Left ventricle myocardium superior (tissue), 1 donor: ENCODE results near the gene COL16A1. TPM values are rescaled to one million over a fixed set of nuclear protein-coding genes. Genes with fewer than 3 reads are reported as not detected.

ENCODE experiments used
- ATAC-seq: fragments of 200-7000 bp; cut with Tn5 transposase; one replicate; pipeline ENCODE4 v1.9.1; 2020; ENCODE audit warnings: mild to moderate bottlenecking, moderate library complexity
- DNase-seq: peaks from one replicate; pipeline ENCODE4 v3.0.0-alpha.2; 2020
- intact Hi-C: fragments of 100-400 bp; cut with micrococcal nuclease; formaldehyde crosslinking; loops from one replicate; pipeline ENCODE4 v1.11.0; 2022
- total RNA-seq: library from RNA; stranded (reverse); fragmentation: NEBNext Ultra II Directional; extraction: Animal tissue kit (Norgen Biotek cat#: 25700); gene quantifications from one replicate; pipeline ENCODE4 v1.2.1, GENCODE V29; 2021
- donor health status: DM: no; HTN: yes; CAD: no; lungs with severe emphysema.

Gene COL16A1
- total RNA-seq, 1 donor from 2014 or later, result 16.1 TPM

DNA sequence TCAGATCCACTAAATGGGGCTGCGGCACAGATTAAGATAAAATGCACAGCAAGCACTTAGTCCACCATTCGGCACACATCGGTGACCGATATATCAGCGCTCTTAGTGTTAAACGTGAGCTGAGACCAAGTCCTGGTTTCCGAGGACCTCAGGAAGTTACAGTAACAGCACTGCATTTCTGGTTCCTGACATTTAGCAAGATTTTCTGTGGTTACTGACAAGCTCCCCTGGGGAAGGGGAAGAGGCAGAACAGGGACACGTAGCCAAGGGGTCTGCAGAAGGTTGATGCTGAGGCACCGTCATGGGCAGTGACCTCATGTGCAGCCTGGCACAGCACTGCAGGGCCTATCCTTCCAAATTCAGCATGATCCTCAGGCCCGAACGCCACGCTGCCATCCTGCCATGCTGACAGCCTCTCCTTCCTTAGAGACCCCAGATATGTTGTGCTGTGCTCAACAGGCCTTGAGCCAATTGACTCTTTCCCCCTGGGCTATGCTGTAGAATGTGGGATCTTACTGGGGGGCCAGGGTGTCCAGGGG lies 45.8 kb downstream of the COL16A1 start:
- intact Hi-C loops, result no loop called here
- no peak for ATAC-seq
- no peak for DNase-seq

DNA sequence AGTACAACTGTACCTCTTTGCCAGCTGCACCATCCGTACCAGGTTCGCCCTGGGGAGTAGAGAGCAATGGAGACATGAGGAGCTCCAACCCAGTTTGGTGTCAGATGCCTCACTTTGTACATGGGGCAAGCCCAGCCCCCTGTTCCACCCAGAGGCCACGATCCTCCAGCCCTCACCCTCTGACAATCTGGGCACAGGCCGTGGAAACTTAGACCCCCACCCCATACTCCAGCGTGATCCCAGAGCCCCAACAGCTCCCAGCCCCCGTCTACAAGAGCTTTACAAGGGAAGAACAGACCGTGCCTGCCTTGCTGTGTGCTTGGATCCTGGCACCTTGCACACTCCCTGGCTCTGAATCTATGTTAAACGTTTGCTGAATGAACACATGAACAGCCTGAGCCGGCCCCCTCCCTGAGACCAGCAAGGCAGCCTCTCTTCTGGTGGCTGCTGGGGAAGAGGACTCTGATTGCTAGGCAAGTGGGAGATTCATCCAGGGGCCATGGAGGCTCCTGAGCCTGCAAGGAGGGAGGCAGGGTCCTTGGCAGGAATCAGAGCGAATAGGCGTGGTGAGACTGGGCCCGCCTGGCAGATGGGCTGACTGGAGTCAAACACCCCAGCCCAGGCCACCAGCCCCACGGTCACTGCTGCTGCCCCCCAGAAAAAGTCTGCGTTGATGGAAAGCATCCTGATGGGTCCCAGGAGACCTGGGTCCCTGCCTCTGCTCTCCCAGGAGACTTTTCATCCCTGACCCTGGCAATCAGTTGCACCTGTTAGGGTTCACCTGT lies 46.6 kb downstream of the COL16A1 start:
- intact Hi-C loops, result no loop called here
- no peak for DNase-seq
- ATAC-seq, result no peak

- DNase-seq (no peak), ATAC-seq (no peak)
- intact Hi-C loops, result no loop called here
Observed at GRCh38 chr1:31655756-31656155, 48.1 kb downstream of the COL16A1 start.

DNA sequence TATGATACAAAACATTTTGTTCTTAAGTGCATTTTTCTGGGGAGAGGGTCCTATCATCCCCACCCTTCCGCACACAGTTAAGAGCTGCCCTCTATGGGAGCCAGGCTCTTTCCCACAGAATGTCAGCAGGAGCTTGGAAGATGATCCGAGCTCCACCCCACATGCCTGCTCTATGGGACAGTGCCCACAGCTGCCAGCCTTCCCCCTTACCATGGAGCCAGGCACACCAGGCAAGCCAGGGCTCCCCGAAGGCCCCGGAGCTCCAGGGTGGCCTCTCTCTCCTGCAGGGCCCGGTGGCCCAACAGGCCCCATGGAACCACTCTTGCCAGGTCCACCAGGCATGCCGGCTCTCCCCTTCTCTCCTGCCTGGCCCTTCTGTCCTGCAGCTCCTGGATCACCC lies 48.7 kb downstream of the COL16A1 start:
- intact Hi-C loops, result no loop called here
- no peak for DNase-seq

GRCh38 chr1:31654474-31654776 lies 49.4 kb downstream of the COL16A1 start:
- no peak for ATAC-seq
- intact Hi-C loops, result no loop called here
- no peak for DNase-seq

More for the DNA sequence above, 48.7 kb downstream of the COL16A1 start:
- ATAC-seq, result no peak

DNA sequence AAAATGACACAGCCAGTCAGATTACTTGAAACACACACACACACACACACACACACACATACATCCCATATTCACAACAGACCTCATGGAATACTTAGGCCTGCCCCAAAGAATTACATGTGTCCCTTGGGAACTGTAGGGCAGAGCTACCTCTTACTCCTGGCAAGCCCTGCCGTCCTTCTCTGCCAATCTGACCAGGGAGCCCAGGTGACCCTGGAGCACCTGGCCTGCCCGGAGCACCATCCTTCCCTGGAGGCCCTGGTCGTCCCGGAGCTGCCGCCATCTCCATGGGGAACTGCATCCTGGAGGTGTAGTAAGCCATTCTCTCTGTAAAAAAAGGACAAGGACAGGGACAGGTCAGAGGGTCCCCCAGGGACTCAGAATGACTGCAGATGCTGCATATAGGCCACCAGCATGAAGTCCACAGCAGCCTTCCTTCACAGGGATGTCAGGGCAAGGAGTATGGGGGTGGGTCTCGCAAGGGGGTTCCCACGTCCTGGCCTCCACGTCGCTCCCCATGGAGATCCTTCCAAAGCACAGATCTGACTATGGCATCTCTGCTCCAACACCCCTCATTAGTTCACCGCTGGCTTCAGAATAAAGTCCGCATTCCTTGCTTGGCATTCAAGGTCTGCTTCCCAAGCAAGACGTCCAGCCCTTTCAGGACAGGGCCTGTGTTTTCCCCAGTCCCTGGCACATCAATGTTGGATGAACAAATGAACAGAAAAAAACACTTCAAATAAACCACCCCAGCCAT lies 49.9 kb downstream of the COL16A1 start:
- no peak for ATAC-seq
- intact Hi-C loops, result no loop called here

DNA sequence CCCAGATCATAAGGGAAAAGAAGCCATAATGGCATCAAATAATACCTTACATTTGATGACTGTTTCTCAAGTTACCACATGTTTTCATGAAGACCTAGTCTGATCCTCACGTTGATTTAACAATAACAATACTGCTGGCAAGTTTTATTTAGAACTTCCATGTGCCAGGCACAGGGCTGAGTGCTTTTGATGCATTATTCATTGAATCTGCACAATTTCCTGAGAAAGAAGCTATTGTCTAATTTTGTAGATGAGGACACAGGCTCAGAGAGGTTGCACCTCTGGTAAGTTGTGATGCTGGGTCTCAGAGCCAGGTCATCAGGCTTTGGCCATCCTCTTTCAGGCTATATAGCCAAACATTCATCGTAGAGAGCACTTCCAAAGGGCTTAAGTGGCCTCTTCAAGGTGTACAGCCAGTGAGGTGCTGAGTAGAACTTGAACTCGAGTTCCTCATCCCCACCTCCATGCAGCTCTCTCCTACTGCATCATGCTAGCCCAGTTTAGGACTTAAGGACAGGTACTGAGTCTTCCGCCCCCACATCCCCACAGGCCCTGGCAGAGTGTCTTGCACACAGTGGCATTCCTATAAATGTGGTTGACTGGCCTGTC lies 50.8 kb downstream of the COL16A1 start:
- intact Hi-C loops, result no loop called here
- no peak for ATAC-seq
- no peak for DNase-seq

More for the DNA sequence above, 49.9 kb downstream of the COL16A1 start:
- DNase-seq, result no peak

GRCh38 chr1:31651766-31652165 lies 52.1 kb downstream of the COL16A1 start:
- ATAC-seq, result no peak
- intact Hi-C loops, result no loop called here
- DNase-seq, result no peak

- ATAC-seq (no peak), DNase-seq (no peak)
- intact Hi-C loops, result no loop called here
Observed at GRCh38 chr1:31651089-31651420, 52.8 kb downstream of the COL16A1 start.

- no peak for DNase-seq
- intact Hi-C loops, result no loop called here
- no peak for ATAC-seq
Observed at GRCh38 chr1:31650161-31651088, 53.4 kb downstream of the COL16A1 start.

- intact Hi-C loops, result no loop called here
- ATAC-seq (no peak), DNase-seq (no peak)
Observed at GRCh38 chr1:31648641-31649357, 55.0 kb downstream of the COL16A1 start.

DNA sequence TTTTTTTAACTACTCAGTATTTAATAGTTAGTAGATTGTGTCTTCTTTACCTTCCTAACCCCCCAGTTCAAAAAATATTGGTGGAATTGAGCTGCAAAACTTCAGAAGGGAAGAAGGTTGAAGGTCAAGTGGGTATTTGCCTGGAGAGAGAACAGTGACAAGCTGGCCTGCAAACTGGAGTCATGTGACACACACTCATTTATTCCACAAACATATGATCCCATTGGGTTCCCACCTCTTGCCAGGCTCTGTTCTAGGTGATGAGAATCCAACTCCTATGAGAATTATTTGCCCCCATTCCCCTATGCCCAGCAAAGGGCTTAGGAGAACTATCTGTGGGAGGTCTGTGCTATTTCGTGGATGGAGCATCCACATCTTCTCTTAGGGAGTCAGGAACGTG lies 55.6 kb downstream of the COL16A1 start:
- no peak for DNase-seq
- ATAC-seq, result no peak
- intact Hi-C loops, result no loop called here

- intact Hi-C loops, result no loop called here
- DNase-seq (no peak), ATAC-seq (no peak)
Observed at GRCh38 chr1:31647106-31647505, 56.7 kb downstream of the COL16A1 start.

GRCh38 chr1:31646259-31646960 lies 57.4 kb downstream of the COL16A1 start:
- intact Hi-C loops, result no loop called here
- DNase-seq (no peak), ATAC-seq (no peak)

DNA sequence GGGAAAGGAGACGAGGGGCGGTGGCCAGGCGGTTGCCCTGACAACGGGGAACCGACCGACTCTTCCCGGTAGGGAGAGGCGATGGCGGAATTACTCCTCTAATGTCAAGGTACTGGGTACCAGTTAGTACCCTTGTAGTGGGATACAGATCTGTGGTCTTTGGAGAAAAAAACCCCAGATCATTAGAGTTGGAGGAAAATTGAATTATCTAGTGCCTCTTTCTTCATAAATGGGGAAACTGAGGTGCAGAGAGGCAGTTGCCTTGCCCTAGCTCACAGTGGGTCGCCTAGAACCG lies 58.6 kb downstream of the COL16A1 start:
- ATAC-seq (no peak), DNase-seq (peak; percentile 86)
- intact Hi-C loops, result no loop called here

GRCh38 chr1:31644560-31645273 lies 59.1 kb downstream of the COL16A1 start, which contains the start of gene PEF1:
Gene PEF1, minus strand, starts transcription at chr1:31644876. Its CDS starts 12 bp downstream, at chr1:31644864.
- intact Hi-C loops, result no loop called here
- ATAC-seq, result peak; percentile 95
- DNase-seq, result peak; percentile 99

GRCh38 chr1:31643976-31644559 lies 59.7 kb downstream of the COL16A1 start:
- no peak for ATAC-seq
- no peak for DNase-seq
- intact Hi-C loops, result no loop called here
